Progenitor cell of endocrine pancreas (in vitro differentiated cells): ENCODE results near the gene VAMP4. TPM values are rescaled to one million over a fixed set of nuclear protein-coding genes. Genes with fewer than 3 reads are reported as not detected.

Source experiments
- DNase-seq: peaks from one replicate; pipeline ENCODE4 v3.0.0; 2021; ENCODE audit warnings: low spot score; ENCODE audit not compliant: unreplicated experiment
- H3K27ac Mint-ChIP-seq: 2 replicates; pipeline ENCODE4 v1.8.0; 2021; ENCODE audit warnings: mild to moderate bottlenecking, moderate library complexity, mixed read lengths
- H3K27me3 Mint-ChIP-seq: 2 replicates; pipeline ENCODE4 v1.8.0; 2021; ENCODE audit warnings: mixed read lengths
- H3K36me3 Mint-ChIP-seq: 2 replicates; pipeline ENCODE4 v1.8.0; 2022; ENCODE audit warnings: mixed read lengths; ENCODE audit not compliant: insufficient read depth
- H3K4me1 Mint-ChIP-seq: 2 replicates; pipeline ENCODE4 v1.8.0; 2021; ENCODE audit warnings: low read depth, mixed read lengths
- H3K4me3 Mint-ChIP-seq: 2 replicates; pipeline ENCODE4 v1.8.0; 2021; ENCODE audit warnings: low read depth, mild to moderate bottlenecking, moderate library complexity, mixed read lengths
- H3K9me3 Mint-ChIP-seq: 2 replicates; pipeline ENCODE4 v1.8.0; 2021; ENCODE audit warnings: low read depth, mixed read lengths
- total RNA-seq: library from RNA; stranded (reverse); gene quantifications from 2 replicates; pipeline ENCODE4 v1.2.1, GENCODE V29; 2021
- TF ChIP-seq, protein P1 (sequence below): fragments of 200-600 bp; sonication (generic); IDR thresholded peaks from one replicate; pipeline ENCODE4 v1.5.0; 2021; ENCODE audit warnings: antibody characterized with exemption, mild to moderate bottlenecking; ENCODE audit not compliant: unreplicated experiment

VAMP4 gene
- total RNA-seq, 1 donor from 2014 or later: 8.9 TPM

DNA sequence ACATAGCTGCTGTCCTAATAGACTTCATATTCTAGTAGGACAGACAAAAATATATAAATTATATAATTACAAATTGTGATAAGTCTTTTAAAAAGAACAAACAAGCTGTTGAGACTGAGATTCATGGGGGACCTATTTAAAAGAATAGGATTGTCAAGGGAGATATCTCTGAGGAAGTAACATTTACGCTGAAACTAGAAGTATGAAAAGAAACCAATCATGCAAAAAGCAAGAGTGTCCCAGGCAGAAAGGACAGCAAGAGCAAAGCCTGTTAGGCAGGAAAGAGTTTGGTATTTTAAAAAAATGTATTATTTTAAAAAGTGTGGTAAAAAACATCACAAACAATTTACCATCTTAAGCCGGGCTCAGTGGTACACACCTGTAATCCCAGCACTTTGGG lies 30.4 kb upstream of the VAMP4 start:
- H3K4me3 Mint-ChIP-seq: no peak overlapping the region
- no peaks in the 10 kb centered on the region for H3K36me3 Mint-ChIP-seq
- DNase-seq: no peak
- peaks cover 3% of the 10 kb centered on the region for H3K4me1 Mint-ChIP-seq
- TF ChIP-seq, protein P1, sequence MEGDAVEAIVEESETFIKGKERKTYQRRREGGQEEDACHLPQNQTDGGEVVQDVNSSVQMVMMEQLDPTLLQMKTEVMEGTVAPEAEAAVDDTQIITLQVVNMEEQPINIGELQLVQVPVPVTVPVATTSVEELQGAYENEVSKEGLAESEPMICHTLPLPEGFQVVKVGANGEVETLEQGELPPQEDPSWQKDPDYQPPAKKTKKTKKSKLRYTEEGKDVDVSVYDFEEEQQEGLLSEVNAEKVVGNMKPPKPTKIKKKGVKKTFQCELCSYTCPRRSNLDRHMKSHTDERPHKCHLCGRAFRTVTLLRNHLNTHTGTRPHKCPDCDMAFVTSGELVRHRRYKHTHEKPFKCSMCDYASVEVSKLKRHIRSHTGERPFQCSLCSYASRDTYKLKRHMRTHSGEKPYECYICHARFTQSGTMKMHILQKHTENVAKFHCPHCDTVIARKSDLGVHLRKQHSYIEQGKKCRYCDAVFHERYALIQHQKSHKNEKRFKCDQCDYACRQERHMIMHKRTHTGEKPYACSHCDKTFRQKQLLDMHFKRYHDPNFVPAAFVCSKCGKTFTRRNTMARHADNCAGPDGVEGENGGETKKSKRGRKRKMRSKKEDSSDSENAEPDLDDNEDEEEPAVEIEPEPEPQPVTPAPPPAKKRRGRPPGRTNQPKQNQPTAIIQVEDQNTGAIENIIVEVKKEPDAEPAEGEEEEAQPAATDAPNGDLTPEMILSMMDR: no peak
- peaks cover 13% of the 10 kb centered on the region for H3K27me3 Mint-ChIP-seq
- no peaks in the 10 kb centered on the region for H3K9me3 Mint-ChIP-seq
- no peak overlapping the region for H3K27ac Mint-ChIP-seq

DNA sequence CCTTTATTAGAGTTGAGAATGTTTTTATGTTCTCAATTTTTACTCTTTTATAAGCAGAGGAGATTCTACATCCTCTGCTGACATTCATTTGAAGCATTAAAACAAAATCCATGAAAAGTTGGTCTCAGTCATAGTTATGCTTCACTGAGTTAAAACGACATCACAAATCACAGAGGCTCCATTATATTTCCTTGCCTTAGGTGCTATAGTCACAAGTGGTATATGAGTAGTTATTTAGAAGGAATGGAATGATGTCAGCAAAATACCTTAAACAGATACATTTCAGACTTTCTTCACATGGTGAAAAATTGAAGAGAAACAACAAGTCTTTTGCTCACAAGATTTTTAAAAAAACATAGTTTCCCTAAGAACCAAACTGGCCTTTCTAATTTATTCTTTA lies 27.9 kb upstream of the VAMP4 start:
- peaks cover 7% of the 10 kb centered on the region for H3K27me3 Mint-ChIP-seq
- TF ChIP-seq, protein P1: no peak
- H3K9me3 Mint-ChIP-seq: no peaks in the 10 kb centered on the region
- H3K36me3 Mint-ChIP-seq: no peaks in the 10 kb centered on the region
- H3K4me1 Mint-ChIP-seq: peaks cover 6% of the 10 kb centered on the region
- H3K27ac Mint-ChIP-seq: no peak overlapping the region
- DNase-seq: no peak
- no peak overlapping the region for H3K4me3 Mint-ChIP-seq

DNA sequence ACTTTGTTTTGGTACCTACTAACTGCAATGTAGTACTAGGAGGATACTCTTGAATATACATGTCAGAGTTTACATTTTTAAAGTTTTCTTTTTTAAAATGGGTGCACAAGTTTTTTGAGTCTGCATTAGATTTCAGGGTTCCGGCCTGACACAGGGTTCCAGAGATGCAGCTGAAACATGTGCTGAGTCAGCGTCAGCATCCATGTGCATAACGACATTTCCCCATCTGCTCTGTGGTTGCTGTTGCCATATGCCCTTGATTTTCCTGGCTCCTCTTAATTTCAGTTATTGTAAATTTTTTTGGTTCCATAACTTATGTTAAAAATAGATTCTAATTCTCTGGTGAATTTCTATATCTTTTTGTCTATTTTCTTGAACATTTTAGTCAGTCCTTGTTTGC lies 27.3 kb upstream of the VAMP4 start:
- TF ChIP-seq, protein P1: no peak
- no peak overlapping the region for H3K4me3 Mint-ChIP-seq
- peaks cover 6% of the 10 kb centered on the region for H3K4me1 Mint-ChIP-seq
- H3K27ac Mint-ChIP-seq: no peak overlapping the region
- H3K27me3 Mint-ChIP-seq: peaks cover 4% of the 10 kb centered on the region
- no peak for DNase-seq
- H3K9me3 Mint-ChIP-seq: no peaks in the 10 kb centered on the region
- no peaks in the 10 kb centered on the region for H3K36me3 Mint-ChIP-seq

DNA sequence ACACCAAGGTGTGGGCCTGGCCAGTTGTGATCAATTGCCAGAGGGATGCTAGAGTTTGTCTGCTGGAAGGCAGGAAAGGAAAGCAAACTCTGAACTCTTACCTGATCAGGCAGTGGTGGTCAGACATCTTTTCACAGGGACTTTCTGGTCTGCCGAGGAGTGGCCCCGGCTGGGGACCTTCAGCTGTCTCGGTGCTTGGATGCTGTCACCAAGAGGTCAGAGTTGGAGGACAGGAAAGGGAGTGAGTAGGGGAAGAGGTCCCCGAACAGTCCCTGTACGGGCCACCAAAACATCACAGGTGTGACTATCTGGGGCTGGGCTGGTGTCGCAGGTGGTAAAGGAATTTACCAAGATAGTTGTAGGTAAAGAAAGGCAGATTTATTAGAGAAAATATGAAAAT lies 21.9 kb upstream of the VAMP4 start:
- peaks cover 6% of the 10 kb centered on the region for H3K4me1 Mint-ChIP-seq
- no peak overlapping the region for H3K27ac Mint-ChIP-seq
- no peaks in the 10 kb centered on the region for H3K9me3 Mint-ChIP-seq
- H3K27me3 Mint-ChIP-seq: peaks cover 3% of the 10 kb centered on the region
- DNase-seq: no peak
- H3K36me3 Mint-ChIP-seq: no peaks in the 10 kb centered on the region
- TF ChIP-seq, protein P1: no peak
- no peak overlapping the region for H3K4me3 Mint-ChIP-seq

DNA sequence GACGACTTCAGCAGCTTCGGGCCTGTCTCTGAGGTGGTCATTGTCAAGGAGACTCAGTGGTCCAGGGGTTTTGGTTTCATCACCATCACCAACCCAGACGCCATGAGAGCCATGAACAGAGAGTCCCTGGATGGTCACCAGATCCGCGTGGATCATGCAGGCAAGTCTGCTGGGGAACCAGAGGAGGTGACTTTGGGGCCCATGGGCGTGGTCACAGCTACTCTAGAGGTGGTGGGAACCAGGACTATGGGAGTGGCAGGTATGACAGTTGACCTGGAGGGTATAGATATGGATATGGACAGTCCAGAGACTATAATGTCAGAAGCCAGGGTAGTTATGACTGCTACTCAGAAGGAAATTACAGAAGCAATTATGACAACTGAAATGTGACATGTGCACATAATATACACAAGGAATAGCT lies 20.3 kb upstream of the VAMP4 start:
- H3K27me3 Mint-ChIP-seq: peaks cover 3% of the 10 kb centered on the region
- peaks cover 8% of the 10 kb centered on the region for H3K4me1 Mint-ChIP-seq
- TF ChIP-seq, protein P1: no peak
- no peak overlapping the region for H3K4me3 Mint-ChIP-seq
- H3K27ac Mint-ChIP-seq: no peak overlapping the region
- no peaks in the 10 kb centered on the region for H3K9me3 Mint-ChIP-seq
- H3K36me3 Mint-ChIP-seq: no peaks in the 10 kb centered on the region
- no peak for DNase-seq
